HEK293 (cell line): ENCODE measurements around the gene ASCL5.

Source experiments
- CTCF ChIA-PET: fragments of 350-600 bp; formaldehyde crosslinking; extraction: SDS; loops from one replicate; lab custom pipeline; 2021; ENCODE audit warnings: antibody characterized with exemption; lab: Yijun Ruan, JAX
- POLR2A ChIA-PET: fragments of 300-600 bp; formaldehyde crosslinking; extraction: SDS; loops from one replicate; lab custom pipeline; 2020; ENCODE audit warnings: antibody characterized with exemption, inconsistent platforms; lab: Yijun Ruan, JAX
- H3K27ac ChIP-seq: fragments of 200-500 bp; sonication (Bioruptor generic); 2 replicates; pipeline ENCODE4 v1.5.1; 2014; ENCODE audit warnings: low read depth, low read length, control low read depth, inconsistent platforms; ENCODE audit errors: extremely low read depth
- H3K36me3 ChIP-seq, 2 experiments: fragments of 200-500 bp in 1 of 2; sonication (Bioruptor generic) in 1 of 2; 1 replicate in 1 of 2; 2 replicates in 1 of 2; pipeline ENCODE4 v1.5.1; 2014 to 2017; ENCODE audit warnings: inconsistent platforms in 2 of 2, low read length in 2 of 2; ENCODE audit not compliant: control insufficient read depth in 2 of 2, insufficient read depth in 1 of 2
- H3K4me1 ChIP-seq: fragments of 200-500 bp; sonication (Bioruptor generic); 2 replicates; pipeline ENCODE4 v1.5.1; 2014; ENCODE audit warnings: mild to moderate bottlenecking, low read length, inconsistent platforms; ENCODE audit not compliant: control insufficient read depth, insufficient read depth
- H3K4me3 ChIP-seq: 2 replicates; pipeline ENCODE4 v1.5.1; 2011; ENCODE audit warnings: low read depth, mild to moderate bottlenecking, control low read depth, low read length, moderate library complexity
- H3K9me3 ChIP-seq: fragments of 200-500 bp; sonication (Bioruptor generic); 2 replicates; pipeline ENCODE4 v1.5.1; 2014; ENCODE audit warnings: low read depth, low read length, inconsistent platforms; ENCODE audit not compliant: control insufficient read depth, insufficient read depth
- KLF9 ChIP-seq: fragments of 450-650 bp; formaldehyde crosslinking; IDR thresholded peaks from 2 replicates; pipeline ENCODE4 v1.5.1; 2016; ENCODE audit warnings: missing biosample characterization, missing genetic modification characterization, low read depth
- REPIN1 ChIP-seq: fragments of 450-650 bp; formaldehyde crosslinking; IDR thresholded peaks from 2 replicates; pipeline ENCODE4 v1.5.1; 2017; ENCODE audit warnings: missing biosample characterization, missing genetic modification characterization, low read depth
- SETDB1 ChIP-seq: IDR thresholded peaks from one replicate; pipeline ENCODE4 v1.6.1; 2017; ENCODE audit warnings: mild to moderate bottlenecking, low read length, moderate library complexity, mixed read lengths; ENCODE audit not compliant: insufficient read length
- SP2 ChIP-seq: fragments of 450-650 bp; formaldehyde crosslinking; IDR thresholded peaks from 2 replicates; pipeline ENCODE4 v1.5.1; 2016; ENCODE audit warnings: missing biosample characterization, missing genetic modification characterization
- ZBTB7A ChIP-seq: fragments of 450-650 bp; formaldehyde crosslinking; IDR thresholded peaks from 2 replicates; pipeline ENCODE4 v1.5.1; 2016; ENCODE audit warnings: low read depth, missing biosample characterization, missing genetic modification characterization
- ZFP69B ChIP-seq: fragments of 450-650 bp; formaldehyde crosslinking; IDR thresholded peaks from 2 replicates; pipeline ENCODE4 v1.5.1; 2016; ENCODE audit warnings: missing biosample characterization, missing genetic modification characterization
- ZIC2 ChIP-seq: fragments of 450-650 bp; formaldehyde crosslinking; IDR thresholded peaks from 2 replicates; pipeline ENCODE4 v1.5.1; 2016; ENCODE audit warnings: missing biosample characterization, missing genetic modification characterization
- ZNF121 ChIP-seq: fragments of 450-650 bp; formaldehyde crosslinking; IDR thresholded peaks from 2 replicates; pipeline ENCODE4 v1.5.1; 2016; ENCODE audit warnings: missing biosample characterization, missing genetic modification characterization
- ZNF221 ChIP-seq: fragments of 450-650 bp; formaldehyde crosslinking; IDR thresholded peaks from 2 replicates; pipeline ENCODE4 v1.5.1; 2017; ENCODE audit warnings: missing biosample characterization, missing genetic modification characterization, borderline replicate concordance
- ZNF239 ChIP-seq: fragments of 450-650 bp; formaldehyde crosslinking; IDR thresholded peaks from 2 replicates; pipeline ENCODE4 v1.5.1; 2016; ENCODE audit warnings: missing biosample characterization, missing genetic modification characterization
- ZNF274 ChIP-seq, 2 experiments: fragments of 200-500 bp in 1 of 2; fragments of 450-650 bp in 1 of 2; sonication (Bioruptor generic) in 1 of 2; formaldehyde crosslinking in 1 of 2; IDR thresholded peaks; 2 replicates each; pipeline versions ENCODE4 v1.5.1 to v1.6.1; 2014 to 2016; ENCODE audit warnings: borderline replicate concordance in 1 of 2, inconsistent platforms in 1 of 2, low read length in 1 of 2, missing biosample characterization in 1 of 2, missing genetic modification characterization in 1 of 2
- ZNF302 ChIP-seq: fragments of 450-650 bp; formaldehyde crosslinking; IDR thresholded peaks from 2 replicates; pipeline ENCODE4 v1.5.1; 2016; ENCODE audit warnings: missing biosample characterization, missing genetic modification characterization, low read depth
- ZNF488 ChIP-seq: fragments of 450-650 bp; formaldehyde crosslinking; IDR thresholded peaks from 2 replicates; pipeline ENCODE4 v1.5.1; 2016; ENCODE audit warnings: missing biosample characterization, missing genetic modification characterization
- ZNF514 ChIP-seq: fragments of 450-650 bp; formaldehyde crosslinking; IDR thresholded peaks from 2 replicates; pipeline ENCODE4 v1.5.1; 2016; ENCODE audit warnings: missing biosample characterization, missing genetic modification characterization
- ZNF600 ChIP-seq: fragments of 450-650 bp; formaldehyde crosslinking; IDR thresholded peaks from 2 replicates; pipeline ENCODE4 v1.5.1; 2016; ENCODE audit warnings: missing biosample characterization, missing genetic modification characterization
- ZNF610 ChIP-seq: fragments of 450-650 bp; formaldehyde crosslinking; IDR thresholded peaks from 2 replicates; pipeline ENCODE4 v1.5.1; 2016; ENCODE audit warnings: missing biosample characterization, missing genetic modification characterization, borderline replicate concordance
- ZNF701 ChIP-seq: fragments of 450-650 bp; formaldehyde crosslinking; IDR thresholded peaks from 2 replicates; pipeline ENCODE4 v1.5.1; 2016; ENCODE audit warnings: missing biosample characterization, missing genetic modification characterization
- ZNF707 ChIP-seq: fragments of 450-650 bp; formaldehyde crosslinking; IDR thresholded peaks from 2 replicates; pipeline ENCODE4 v1.5.1; 2016; ENCODE audit warnings: missing biosample characterization, missing genetic modification characterization
- ZNF777 ChIP-seq: fragments of 450-650 bp; formaldehyde crosslinking; IDR thresholded peaks from 2 replicates; pipeline ENCODE4 v1.5.1; 2017; ENCODE audit warnings: missing biosample characterization, missing genetic modification characterization, borderline replicate concordance
- ZNF837 ChIP-seq: fragments of 450-650 bp; formaldehyde crosslinking; IDR thresholded peaks from 2 replicates; pipeline ENCODE4 v1.5.1; 2016; ENCODE audit warnings: missing biosample characterization, missing genetic modification characterization
- ZNF843 ChIP-seq: fragments of 450-650 bp; formaldehyde crosslinking; IDR thresholded peaks from 2 replicates; pipeline ENCODE4 v1.5.1; 2016; ENCODE audit warnings: missing biosample characterization, missing genetic modification characterization
- TF ChIP-seq, protein P1 (sequence below): fragments of 450-650 bp; formaldehyde crosslinking; IDR thresholded peaks from 2 replicates; pipeline ENCODE4 v1.5.0; 2017; ENCODE audit warnings: missing biosample characterization, missing genetic modification characterization, borderline replicate concordance

Gene ASCL5

GRCh38 chr1:201109651-201110050, 17.3 kb downstream of the ASCL5 start (continued):
- TF ChIP-seq ZNF274 (IDR thresholded peaks at IDR 0.05; ENCODE audit: low read length): no peak
- TF ChIP-seq ZNF274 (tag by site-specific recombination; IDR thresholded peaks at IDR 0.05; ENCODE audit: borderline replicate concordance): no peak
- TF ChIP-seq ZNF610 (tag by site-specific recombination): no peak
- TF ChIP-seq ZNF843: no peak

DNA sequence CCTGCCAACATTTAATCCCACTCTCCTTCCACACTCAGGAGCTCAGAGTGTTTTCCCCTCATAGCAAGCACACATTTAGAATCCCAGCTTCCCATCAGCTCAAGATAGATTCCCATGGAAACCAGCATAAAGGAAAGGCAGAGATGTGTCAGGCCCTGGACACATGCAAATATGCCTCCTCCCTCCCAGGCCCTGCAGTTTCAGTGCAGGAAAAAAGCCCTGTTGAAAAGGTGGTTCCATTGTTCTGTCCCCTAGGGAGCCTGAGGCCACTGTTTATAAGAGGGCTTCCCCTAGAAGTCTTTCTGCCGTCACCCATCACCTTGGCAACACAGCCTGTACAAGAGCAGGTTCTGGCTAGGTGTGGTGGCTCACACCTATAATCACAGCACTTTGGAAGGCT, 18.4 kb downstream of the ASCL5 start:
- no peak overlapping the region for H3K27ac ChIP-seq
- CTCF ChIA-PET: interaction anchor here (0.5 to 2.0 kb wide), 5 partner anchors 10 to 546 kb away, joined by 3 to 12 read pairs (median 4); no protein-coding TSS in a partner anchor
- H3K9me3 ChIP-seq: no peaks in the 10 kb centered on the region
- no peaks in the 10 kb centered on the region for H3K4me1 ChIP-seq
- POLR2A ChIA-PET: no interaction called here
- no peak overlapping the region for H3K4me3 ChIP-seq
- TF ChIP-seq SP2 (no peak), ZNF837 (tag by site-specific recombination) (no peak), ZNF488 (tag by site-specific recombination) (no peak), ZNF707 (tag by site-specific recombination) (no peak), ZFP69B (tag by site-specific recombination) (no peak), ZNF221 (tag by site-specific recombination) (no peak), ZNF701 (tag by site-specific recombination) (no peak), ZNF121 (tag by site-specific recombination) (no peak), ZNF302 (tag by site-specific recombination) (no peak), ZNF610 (tag by site-specific recombination) (no peak), ZNF777 (tag by site-specific recombination) (no peak), ZIC2 (tag by site-specific recombination) (no peak), ZNF514 (no peak)
- TF ChIP-seq, protein P1, sequence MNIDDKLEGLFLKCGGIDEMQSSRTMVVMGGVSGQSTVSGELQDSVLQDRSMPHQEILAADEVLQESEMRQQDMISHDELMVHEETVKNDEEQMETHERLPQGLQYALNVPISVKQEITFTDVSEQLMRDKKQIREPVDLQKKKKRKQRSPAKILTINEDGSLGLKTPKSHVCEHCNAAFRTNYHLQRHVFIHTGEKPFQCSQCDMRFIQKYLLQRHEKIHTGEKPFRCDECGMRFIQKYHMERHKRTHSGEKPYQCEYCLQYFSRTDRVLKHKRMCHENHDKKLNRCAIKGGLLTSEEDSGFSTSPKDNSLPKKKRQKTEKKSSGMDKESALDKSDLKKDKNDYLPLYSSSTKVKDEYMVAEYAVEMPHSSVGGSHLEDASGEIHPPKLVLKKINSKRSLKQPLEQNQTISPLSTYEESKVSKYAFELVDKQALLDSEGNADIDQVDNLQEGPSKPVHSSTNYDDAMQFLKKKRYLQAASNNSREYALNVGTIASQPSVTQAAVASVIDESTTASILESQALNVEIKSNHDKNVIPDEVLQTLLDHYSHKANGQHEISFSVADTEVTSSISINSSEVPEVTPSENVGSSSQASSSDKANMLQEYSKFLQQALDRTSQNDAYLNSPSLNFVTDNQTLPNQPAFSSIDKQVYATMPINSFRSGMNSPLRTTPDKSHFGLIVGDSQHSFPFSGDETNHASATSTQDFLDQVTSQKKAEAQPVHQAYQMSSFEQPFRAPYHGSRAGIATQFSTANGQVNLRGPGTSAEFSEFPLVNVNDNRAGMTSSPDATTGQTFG (tag by site-specific recombination): no peak
- H3K36me3 ChIP-seq: no peaks in the 10 kb centered on the region

DNA sequence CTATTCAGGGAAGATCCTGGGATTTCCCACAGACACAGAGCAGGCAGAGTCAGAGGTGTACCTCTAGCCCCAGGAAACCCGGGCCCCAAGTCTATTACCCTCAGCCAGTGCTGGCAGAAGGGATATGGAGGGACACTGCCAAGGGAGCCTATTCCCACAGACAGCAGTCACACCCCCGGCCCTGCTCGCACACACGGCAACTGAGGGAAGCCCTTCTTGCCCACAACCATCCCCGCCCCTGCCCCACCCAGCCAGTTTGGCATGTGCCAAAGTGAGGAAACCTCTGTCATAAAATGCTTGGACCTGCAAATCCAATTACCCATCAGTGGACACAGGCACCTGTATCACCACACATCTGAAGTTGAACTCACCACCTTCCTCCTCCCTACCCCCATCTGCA, 21.3 kb downstream of the ASCL5 start:
- POLR2A ChIA-PET: no interaction called here
- H3K27ac ChIP-seq: no peak overlapping the region
- CTCF ChIA-PET: no interaction called here
- TF ChIP-seq ZBTB7A (tag by site-specific recombination): no peak
- TF ChIP-seq ZNF239: no peak
- TF ChIP-seq REPIN1: no peak
- TF ChIP-seq KLF9: no peak
- no peak for TF ChIP-seq ZNF600 (tag by site-specific recombination)
- TF ChIP-seq ZNF121 (tag by site-specific recombination): no peak
- TF ChIP-seq ZNF707 (tag by site-specific recombination): no peak
- TF ChIP-seq SETDB1: no peak
- H3K36me3 ChIP-seq: no peaks in the 10 kb centered on the region
- H3K4me1 ChIP-seq: no peaks in the 10 kb centered on the region
- H3K9me3 ChIP-seq: no peaks in the 10 kb centered on the region
- H3K4me3 ChIP-seq: no peak overlapping the region
